HepG2 (cell line): ENCODE data around the gene CCNQ. TPM values are rescaled to one million over a fixed set of nuclear protein-coding genes. Genes with fewer than 3 reads are reported as not detected.

ENCODE experiments used
- ATAC-seq: fragments of 200-7000 bp; cut with Tn5 transposase; 3 replicates; pipeline ENCODE4 v1.9.1; 2020; ENCODE audit warnings: mild to moderate bottlenecking, moderate library complexity
- BruUV-seq: library from RNA; stranded (reverse); fragments of 400-500 nt; replicated peaks from 2 replicates; lab custom pipeline; 2021; lab: Mats Ljungman, UMichigan
- CTCF ChIA-PET: fragments of 300-600 bp; formaldehyde crosslinking; extraction: SDS; loops from one replicate; lab custom pipeline; 2021; ENCODE audit warnings: low total read pairs, inconsistent platforms, low intra/inter-chr PET ratio; lab: Yijun Ruan, JAX
- POLR2A ChIA-PET: fragments of 350-600 bp; sonication (Branson Sonifier 250); formaldehyde crosslinking; loops from one replicate; lab custom pipeline; 2020; ENCODE audit warnings: antibody characterized with exemption, inconsistent platforms; lab: Yijun Ruan, JAX
- DNase-seq: peaks from one replicate; pipeline ENCODE4 v3.0.0-alpha.2; 2015; ENCODE audit warnings: low spot score
- FAIRE-seq: peaks from 3 replicates; lab custom pipeline; 2011; peaks lifted over from hg19 to GRCh38; lab: Jason Lieb, UNC
- H2AFZ ChIP-seq: one replicate; pipeline ENCODE4 v1.6.1; 2011; ENCODE audit warnings: low read length, inconsistent platforms
- H3K27ac ChIP-seq: fragments of 300-600 bp; 3 replicates; pipeline ENCODE4 v1.8.0; 2011; ENCODE audit warnings: mixed run types, mild to moderate bottlenecking, mixed read lengths, low read length, inconsistent platforms; ENCODE audit not compliant: insufficient read depth; ENCODE audit errors: extremely low read length
- H3K27me3 ChIP-seq, 2 experiments: fragments of 200-600 bp in 1 of 2; 2 replicates in 1 of 2; 3 replicates in 1 of 2; pipeline versions ENCODE4 v1.6.0 to v1.8.0; 2011; ENCODE audit warnings: low read length in 2 of 2, mild to moderate bottlenecking in 2 of 2, moderate library complexity in 2 of 2, inconsistent platforms in 1 of 2; ENCODE audit not compliant: insufficient read depth in 2 of 2, control insufficient read depth in 1 of 2
- H3K36me3 ChIP-seq, 2 experiments: fragments of 200-600 bp in 1 of 2; replicated peaks in 1 of 2; 2 replicates in 1 of 2; 3 replicates in 1 of 2; pipeline versions ENCODE4 v1.5.1 to v1.8.0; 2011; ENCODE audit warnings: low read length in 2 of 2, inconsistent platforms in 1 of 2; ENCODE audit not compliant: insufficient read depth in 2 of 2, control insufficient read depth in 1 of 2
- H3K4me1 ChIP-seq: 2 replicates; pipeline ENCODE4 v1.5.1; 2012; ENCODE audit warnings: low read length, inconsistent platforms; ENCODE audit not compliant: insufficient read depth
- H3K4me2 ChIP-seq: 2 replicates; pipeline ENCODE4 v1.6.0; 2011; ENCODE audit warnings: low read depth, low read length, inconsistent platforms
- H3K4me3 ChIP-seq, 3 experiments: fragments of 200-600 bp in 1 of 3; sonication (generic), shearing (Covaris generic) in 1 of 3; replicated peaks in 1 of 3; 2 replicates each; pipeline ENCODE4 v1.5.1; 2011 to 2016; ENCODE audit warnings: low read length in 3 of 3, inconsistent platforms in 2 of 3, low read depth in 2 of 3, mild to moderate bottlenecking in 2 of 3, control low read depth in 1 of 3, mixed read lengths in 1 of 3; ENCODE audit not compliant: insufficient read depth in 1 of 3
- H3K79me2 ChIP-seq: one replicate; pipeline ENCODE4 v1.6.1; 2011; ENCODE audit warnings: low read length, inconsistent platforms; ENCODE audit not compliant: insufficient read depth
- H3K9ac ChIP-seq: 2 replicates; pipeline ENCODE4 v1.6.0; 2011; ENCODE audit warnings: mild to moderate bottlenecking, low read depth, low read length, inconsistent platforms; ENCODE audit not compliant: insufficient read depth
- H3K9me3 ChIP-seq: 2 replicates; pipeline ENCODE4 v1.5.1; 2012; ENCODE audit warnings: mild to moderate bottlenecking, low read length
- H4K20me1 ChIP-seq: 2 replicates; pipeline ENCODE4 v1.6.0; 2011; ENCODE audit warnings: inconsistent platforms, mild to moderate bottlenecking, low read length, moderate library complexity; ENCODE audit not compliant: insufficient read depth
- ELF3 ChIP-seq: IDR thresholded peaks from 2 replicates; pipeline ENCODE4 v1.6.1; 2016; ENCODE audit warnings: missing genetic modification reagents, missing compliant biosample characterization
- ESRRA ChIP-seq: sonication (generic); formaldehyde crosslinking; IDR thresholded peaks from 2 replicates; pipeline ENCODE4 v1.5.1; 2020; ENCODE audit warnings: mild to moderate bottlenecking, low read depth, missing genetic modification reagents
- ISL2 ChIP-seq: sonication (generic); formaldehyde crosslinking; IDR thresholded peaks from 2 replicates; pipeline ENCODE4 v1.5.0; 2020; ENCODE audit warnings: missing genetic modification reagents
- MEIS1 ChIP-seq: sonication (generic); formaldehyde crosslinking; IDR thresholded peaks from 2 replicates; pipeline ENCODE4 v1.9.0; 2021; ENCODE audit warnings: mild to moderate bottlenecking, missing genetic modification reagents, moderate library complexity, borderline replicate concordance
- MTA3 ChIP-seq: sonication (generic); formaldehyde crosslinking; IDR thresholded peaks from 2 replicates; pipeline ENCODE4 v1.4.0; 2020; ENCODE audit warnings: missing genetic modification reagents
- NCOA5 ChIP-seq: sonication (generic); formaldehyde crosslinking; IDR thresholded peaks from 2 replicates; pipeline ENCODE4 v1.4.0; 2020; ENCODE audit warnings: missing genetic modification reagents
- NFIB ChIP-seq: sonication (generic); formaldehyde crosslinking; IDR thresholded peaks from 2 replicates; pipeline ENCODE4 v1.9.0; 2021; ENCODE audit warnings: missing genetic modification reagents, mild to moderate bottlenecking, borderline replicate concordance
- NFYB ChIP-seq: sonication (generic); formaldehyde crosslinking; IDR thresholded peaks from 2 replicates; pipeline ENCODE4 v1.4.0; 2020; ENCODE audit warnings: missing genetic modification reagents
- NONO ChIP-seq, 2 experiments: fragments of 450-650 bp in 1 of 2; sonication (generic) in 1 of 2; formaldehyde crosslinking in 1 of 2; IDR thresholded peaks in 1 of 2; conservative IDR thresholded peaks in 1 of 2; 2 replicates each; pipeline versions ENCODE4 v1.6.1 to v1.8.0; 2017 to 2022; ENCODE audit warnings: mild to moderate bottlenecking in 1 of 2, missing genetic modification reagents in 1 of 2, moderate library complexity in 1 of 2
- SOX5 ChIP-seq: IDR thresholded peaks from 2 replicates; pipeline ENCODE4 v1.6.1; 2016; ENCODE audit warnings: borderline replicate concordance
- SRF ChIP-seq: IDR thresholded peaks from 2 replicates; pipeline ENCODE4 v1.6.1; 2011; ENCODE audit warnings: mild to moderate bottlenecking, low read depth, low read length, moderate library complexity
- ZBTB7A ChIP-seq: sonication (generic); formaldehyde crosslinking; IDR thresholded peaks from 2 replicates; pipeline ENCODE4 v1.8.0; 2022; ENCODE audit warnings: mild to moderate bottlenecking, missing genetic modification reagents
- ZFP1 ChIP-seq: IDR thresholded peaks from 2 replicates; pipeline ENCODE4 v1.6.1; 2016
- ZMAT3 ChIP-seq: sonication (generic); formaldehyde crosslinking; conservative IDR thresholded peaks from 2 replicates; pipeline ENCODE4 v1.7.0; 2021; ENCODE audit warnings: missing genetic modification reagents
- ZNF12 ChIP-seq: sonication (generic); formaldehyde crosslinking; IDR thresholded peaks from 2 replicates; pipeline ENCODE4 v1.5.0; 2020; ENCODE audit warnings: missing genetic modification reagents
- ZNF326 ChIP-seq: sonication (generic); formaldehyde crosslinking; IDR thresholded peaks from 2 replicates; pipeline ENCODE4 v1.4.0; 2020; ENCODE audit warnings: missing genetic modification reagents, borderline replicate concordance
- ZNF841 ChIP-seq: sonication (generic); formaldehyde crosslinking; IDR thresholded peaks from 2 replicates; pipeline ENCODE4 v1.8.1; 2023; ENCODE audit warnings: missing genetic modification reagents, borderline replicate concordance
- ZSCAN12 ChIP-seq: sonication (generic); formaldehyde crosslinking; IDR thresholded peaks from 2 replicates; pipeline ENCODE4 v1.9.0; 2021; ENCODE audit warnings: mild to moderate bottlenecking, missing genetic modification reagents
- WGBS: methylation state at CpG from one replicate; pipeline ENCODE4 v1.1.6; 2017; ENCODE audit warnings: low lambda C conversion rate; 5-methylcytosine and 5-hydroxymethylcytosine counted together
- in situ Hi-C: cut with HindIII; loops from 2 replicates; pipeline ENCODE4 v1.10.0; 2017; ENCODE audit warnings: low pct_unique_long_range_greater_than_20kb; ENCODE audit not compliant: extremely low pct_ligation_motif_present
- intact Hi-C: fragments of 100-400 bp; cut with micrococcal nuclease; formaldehyde crosslinking; loops from one replicate; pipeline ENCODE4 v1.10.0; 2022; ENCODE audit not compliant: unreplicated experiment
- polyA plus RNA-seq, 8 experiments: library from polyadenylated mRNA; depleted of rRNA in 3 of 8; stranded (reverse) in 7 of 8; unstranded in 1 of 8; fragments of >200 nt; fragmentation: Illumina TruSeq in 4 of 8; extraction: Trizol in 4 of 8; gene quantifications; 2 replicates each; pipeline versions ENCODE4 v1.2.1 to v1.2.3, GENCODE V29; 2011 to 2016; ENCODE audit warnings: low read depth in 4 of 8, missing spikeins in 1 of 8, mixed read lengths in 1 of 8; ENCODE audit not compliant: insufficient read depth in 1 of 8
- total RNA-seq, 5 experiments: library from RNA; depleted of rRNA; stranded (reverse); fragments of >200 nt; fragmentation: Illumina TruSeq; extraction: Trizol; gene quantifications; 2 replicates each; pipeline ENCODE4 v1.2.3, GENCODE V29; 2016; ENCODE audit warnings: low read depth in 1 of 5
- TF ChIP-seq, protein P1 (sequence below): sonication (generic); formaldehyde crosslinking; IDR thresholded peaks from 2 replicates; pipeline ENCODE4 v1.5.0; 2020; ENCODE audit warnings: missing genetic modification reagents
- TF ChIP-seq, protein P2 (sequence below): sonication (generic); formaldehyde crosslinking; IDR thresholded peaks from 2 replicates; pipeline ENCODE4 v1.4.0; 2020; ENCODE audit warnings: missing genetic modification reagents, borderline replicate concordance

CCNQ gene
- total and polyA plus RNA-seq, 2 of the 13 experiments (the other 11 are each of a cell fraction or from before 2014, with no cell fraction given), result 15.0 to 25.5 TPM

- TF ChIP-seq ESRRA, result 0 out of 2 replicates have a peak, but pooled peaks have one; percentile 3
- TF ChIP-seq, protein P1, sequence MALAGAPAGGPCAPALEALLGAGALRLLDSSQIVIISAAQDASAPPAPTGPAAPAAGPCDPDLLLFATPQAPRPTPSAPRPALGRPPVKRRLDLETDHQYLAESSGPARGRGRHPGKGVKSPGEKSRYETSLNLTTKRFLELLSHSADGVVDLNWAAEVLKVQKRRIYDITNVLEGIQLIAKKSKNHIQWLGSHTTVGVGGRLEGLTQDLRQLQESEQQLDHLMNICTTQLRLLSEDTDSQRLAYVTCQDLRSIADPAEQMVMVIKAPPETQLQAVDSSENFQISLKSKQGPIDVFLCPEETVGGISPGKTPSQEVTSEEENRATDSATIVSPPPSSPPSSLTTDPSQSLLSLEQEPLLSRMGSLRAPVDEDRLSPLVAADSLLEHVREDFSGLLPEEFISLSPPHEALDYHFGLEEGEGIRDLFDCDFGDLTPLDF, result 0 out of 2 replicates have a peak, but pooled peaks have one; percentile 10
- TF ChIP-seq NFIB (CRISPR knock-in tag), result no peak
- TF ChIP-seq ZNF326, result 0 out of 2 replicates have a peak, but pooled peaks have one; percentile 0
- TF ChIP-seq ZNF841 (CRISPR knock-in tag), result no peak
- TF ChIP-seq NONO (IDR thresholded peaks at IDR 0.05), result no peak
- 0 out of 2 replicates have a peak, but pooled peaks have one; percentile 27 for TF ChIP-seq NONO (CRISPR knock-in tag; conservative IDR thresholded peaks at IDR 0.05)
- TF ChIP-seq ZNF12 (CRISPR knock-in tag), result peak; percentile 9; the same call in 1 of the 2 replicates
- TF ChIP-seq MTA3 (CRISPR knock-in tag), result no peak
Observed at GRCh38 chrX:153628129-153628528, 29.2 kb upstream of the CCNQ start (continued).

DNA sequence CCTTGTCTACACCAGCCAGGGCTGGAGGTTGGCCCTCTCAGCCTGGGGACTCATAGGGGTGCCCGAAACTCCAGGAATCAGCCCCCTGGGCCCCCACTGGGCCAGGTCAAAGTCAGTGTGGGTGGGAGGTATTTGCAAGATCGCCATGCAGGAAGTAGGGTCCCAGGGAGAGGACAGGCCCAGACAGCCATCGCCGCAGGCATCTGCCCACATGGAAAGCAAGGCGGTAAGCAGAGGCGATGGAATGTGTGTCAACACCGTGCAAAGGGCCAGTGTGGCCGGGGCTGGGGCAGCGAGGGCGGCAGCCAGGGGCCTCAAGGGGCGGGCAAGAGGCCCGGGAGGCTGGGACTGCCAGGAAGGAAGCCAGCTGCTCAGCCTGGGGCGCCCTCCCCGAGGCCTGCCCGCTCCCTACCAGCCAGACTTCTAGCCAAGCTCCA, 28.8 kb upstream of the CCNQ start:
- in situ Hi-C loops, result no loop called here
- no CpG with 5 or more reads among the region's 15 CpGs for WGBS
- peak overlapping the region in 1 of 3 experiments; percentile 37; a peak in 2 of 6 replicates for H3K4me3 ChIP-seq
- TF ChIP-seq SOX5, result no peak; the same call in 1 of the 2 replicates
- TF ChIP-seq ZBTB7A (CRISPR knock-in tag), result no peak; the same call in none of the 2 replicates
- TF ChIP-seq NFYB (CRISPR knock-in tag), result no peak
- TF ChIP-seq ZMAT3 (CRISPR knock-in tag), result no peak
- TF ChIP-seq MEIS1 (CRISPR knock-in tag), result no peak
- no peak; the same call in 1 of the 2 replicates for TF ChIP-seq ZSCAN12
- TF ChIP-seq, protein P2, sequence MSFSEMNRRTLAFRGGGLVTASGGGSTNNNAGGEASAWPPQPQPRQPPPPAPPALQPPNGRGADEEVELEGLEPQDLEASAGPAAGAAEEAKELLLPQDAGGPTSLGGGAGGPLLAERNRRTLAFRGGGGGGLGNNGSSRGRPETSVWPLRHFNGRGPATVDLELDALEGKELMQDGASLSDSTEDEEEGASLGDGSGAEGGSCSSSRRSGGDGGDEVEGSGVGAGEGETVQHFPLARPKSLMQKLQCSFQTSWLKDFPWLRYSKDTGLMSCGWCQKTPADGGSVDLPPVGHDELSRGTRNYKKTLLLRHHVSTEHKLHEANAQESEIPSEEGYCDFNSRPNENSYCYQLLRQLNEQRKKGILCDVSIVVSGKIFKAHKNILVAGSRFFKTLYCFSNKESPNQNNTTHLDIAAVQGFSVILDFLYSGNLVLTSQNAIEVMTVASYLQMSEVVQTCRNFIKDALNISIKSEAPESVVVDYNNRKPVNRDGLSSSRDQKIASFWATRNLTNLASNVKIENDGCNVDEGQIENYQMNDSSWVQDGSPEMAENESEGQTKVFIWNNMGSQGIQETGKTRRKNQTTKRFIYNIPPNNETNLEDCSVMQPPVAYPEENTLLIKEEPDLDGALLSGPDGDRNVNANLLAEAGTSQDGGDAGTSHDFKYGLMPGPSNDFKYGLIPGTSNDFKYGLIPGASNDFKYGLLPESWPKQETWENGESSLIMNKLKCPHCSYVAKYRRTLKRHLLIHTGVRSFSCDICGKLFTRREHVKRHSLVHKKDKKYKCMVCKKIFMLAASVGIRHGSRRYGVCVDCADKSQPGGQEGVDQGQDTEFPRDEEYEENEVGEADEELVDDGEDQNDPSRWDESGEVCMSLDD (CRISPR knock-in tag), result peak; percentile 42
- TF ChIP-seq ISL2, result peak; percentile 75; the same call in 1 of the 2 replicates
- peak; percentile 66 for TF ChIP-seq ELF3 (CRISPR knock-in tag)
- TF ChIP-seq NCOA5 (CRISPR knock-in tag), result no peak
- TF ChIP-seq ZFP1, result peak; percentile 26; the same call in 1 of the 2 replicates
- TF ChIP-seq SRF, result no peak

More for the DNA sequence above, 28.8 kb upstream of the CCNQ start:
- H3K27me3 ChIP-seq, result no peaks in the 10 kb centered on the region
- peak overlapping the region; percentile 100 for H3K27ac ChIP-seq
- H3K9ac ChIP-seq, result peak overlapping the region; percentile 84
- CTCF ChIA-PET, result no interaction called here
- H2AFZ ChIP-seq, result no peak overlapping the region
- no peaks in the 10 kb centered on the region for H3K9me3 ChIP-seq
- BruUV-seq, result no TSS peak
- H3K4me2 ChIP-seq, result peak overlapping the region; percentile 63
- no peaks in the 10 kb centered on the region for H3K36me3 ChIP-seq
- intact Hi-C loops, result no loop called here
- FAIRE-seq (peak; percentile 76), ATAC-seq (peak; percentile 68), DNase-seq (peak; percentile 80)
- H3K4me1 ChIP-seq, result peaks cover 86% of the 10 kb centered on the region
- peaks cover 22% of the 10 kb centered on the region for H3K79me2 ChIP-seq
- no peaks in the 10 kb centered on the region for H4K20me1 ChIP-seq
- POLR2A ChIA-PET, result interaction anchor here (1.9 to 11.8 kb wide), 5 partner anchors 9 to 301 kb away, joined by 4 to 596 read pairs (median 144); partner anchors contain the start of genes CCNQ and DUSP9
